Tibial nerve (tissue), 3 donors: ENCODE measurements around the gene SNX30.

Source experiments
- CTCF ChIP-seq, 5 experiments: fragments of 200-600 bp in 3 of 5; fragments of 450-650 bp in 2 of 5; sonication (generic) in 3 of 5; IDR thresholded peaks; one replicate each; pipeline ENCODE4 v1.5.1; 2016 to 2019; ENCODE audit warnings: antibody characterized with exemption in 5 of 5, mild to moderate bottlenecking in 3 of 5, moderate library complexity in 2 of 5
- POLR2A ChIP-seq, 2 donors: fragments of 450-650 bp; IDR thresholded peaks; one replicate each; pipeline ENCODE4 v1.6.1; 2017; ENCODE audit warnings: antibody characterized with exemption in 2 of 2, mild to moderate bottlenecking in 2 of 2, moderate library complexity in 2 of 2

GRCh38 chr9:112734892-112735291 lies 15.7 kb upstream of the SNX30 start:
- TF ChIP-seq CTCF (IDR thresholded peaks at IDR 0.05) (no peak), POLR2A (IDR thresholded peaks at IDR 0.05) (no peak)
